Loucy (cell line): ENCODE measurements around the gene ADAMTS8.

Experiments used
- EZH2phosphoT487 ChIP-seq: fragments of 200-600 bp; IDR thresholded peaks from 2 replicates; pipeline ENCODE4 v1.6.1; 2018; ENCODE audit warnings: antibody characterized with exemption, mild to moderate bottlenecking, moderate library complexity, borderline replicate concordance
- TF ChIP-seq, protein P1 (sequence below): fragments of 200-600 bp; sonication (generic); conservative IDR thresholded peaks from 2 replicates; pipeline ENCODE4 v1.5.1; 2014; ENCODE audit warnings: mild to moderate bottlenecking, antibody characterized with exemption, low read length

DNA sequence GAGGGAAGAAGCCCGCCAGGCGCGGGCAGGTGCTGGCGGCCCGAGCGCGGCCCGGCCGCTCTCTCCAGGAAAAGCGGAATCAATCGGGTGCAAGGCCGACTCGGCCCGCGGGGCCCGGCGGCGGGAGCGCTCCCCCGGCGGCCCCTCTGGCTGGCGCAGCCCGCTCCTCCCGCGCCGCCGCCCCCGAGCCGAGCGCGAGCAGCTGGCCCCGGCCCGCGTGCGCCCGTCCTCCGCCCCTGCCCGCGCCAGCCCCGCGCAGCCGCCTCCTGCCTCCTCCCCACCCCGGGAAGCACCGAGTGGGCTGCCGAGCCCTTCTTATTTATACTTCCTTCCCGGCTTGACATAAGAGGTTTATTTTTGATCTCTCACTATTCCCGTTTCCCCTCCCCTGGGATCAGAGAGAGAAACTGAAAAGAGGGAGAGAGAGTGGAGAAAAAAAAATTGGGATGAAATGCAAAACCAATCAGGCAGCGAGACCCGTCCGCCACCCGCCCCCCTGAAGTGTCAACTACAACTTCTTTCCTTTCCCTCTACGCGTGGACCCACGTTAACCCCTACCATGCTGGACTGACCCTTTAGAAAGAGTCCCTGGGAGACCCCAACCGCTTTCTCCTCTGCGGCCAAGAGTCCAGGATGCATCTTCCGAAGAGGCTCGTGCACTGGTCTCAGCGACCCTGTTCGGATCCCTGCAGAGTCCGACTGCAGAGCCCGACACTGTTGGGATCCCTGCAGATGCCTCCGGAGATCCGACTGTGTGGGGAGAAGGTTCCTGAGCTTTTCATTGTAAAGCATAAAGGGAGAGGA is at the start of gene ADAMTS8:
- TF ChIP-seq, protein P1, sequence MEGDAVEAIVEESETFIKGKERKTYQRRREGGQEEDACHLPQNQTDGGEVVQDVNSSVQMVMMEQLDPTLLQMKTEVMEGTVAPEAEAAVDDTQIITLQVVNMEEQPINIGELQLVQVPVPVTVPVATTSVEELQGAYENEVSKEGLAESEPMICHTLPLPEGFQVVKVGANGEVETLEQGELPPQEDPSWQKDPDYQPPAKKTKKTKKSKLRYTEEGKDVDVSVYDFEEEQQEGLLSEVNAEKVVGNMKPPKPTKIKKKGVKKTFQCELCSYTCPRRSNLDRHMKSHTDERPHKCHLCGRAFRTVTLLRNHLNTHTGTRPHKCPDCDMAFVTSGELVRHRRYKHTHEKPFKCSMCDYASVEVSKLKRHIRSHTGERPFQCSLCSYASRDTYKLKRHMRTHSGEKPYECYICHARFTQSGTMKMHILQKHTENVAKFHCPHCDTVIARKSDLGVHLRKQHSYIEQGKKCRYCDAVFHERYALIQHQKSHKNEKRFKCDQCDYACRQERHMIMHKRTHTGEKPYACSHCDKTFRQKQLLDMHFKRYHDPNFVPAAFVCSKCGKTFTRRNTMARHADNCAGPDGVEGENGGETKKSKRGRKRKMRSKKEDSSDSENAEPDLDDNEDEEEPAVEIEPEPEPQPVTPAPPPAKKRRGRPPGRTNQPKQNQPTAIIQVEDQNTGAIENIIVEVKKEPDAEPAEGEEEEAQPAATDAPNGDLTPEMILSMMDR: no peak
- no peak for TF ChIP-seq EZH2phosphoT487
